Fibroblast of lung (primary cell): ENCODE measurements around the gene SSBP3.

Experiments
- EZH2 ChIP-seq: IDR thresholded peaks from 2 replicates; pipeline ENCODE4 v1.5.1; 2012; ENCODE audit warnings: low read length, control low read depth, mild to moderate bottlenecking; ENCODE audit errors: missing control alignments
- TF ChIP-seq, protein P1 (sequence below), 2 donors: IDR thresholded peaks in 1 of 2; conservative IDR thresholded peaks in 1 of 2; 1 replicate in 1 of 2; 2 replicates in 1 of 2; pipeline ENCODE4 v1.5.1; 2011 to 2012; ENCODE audit warnings: low read length in 2 of 2, control low read depth in 1 of 2, inconsistent platforms in 1 of 2, low read depth in 1 of 2, mild to moderate bottlenecking in 1 of 2

- TF ChIP-seq, protein P1, sequence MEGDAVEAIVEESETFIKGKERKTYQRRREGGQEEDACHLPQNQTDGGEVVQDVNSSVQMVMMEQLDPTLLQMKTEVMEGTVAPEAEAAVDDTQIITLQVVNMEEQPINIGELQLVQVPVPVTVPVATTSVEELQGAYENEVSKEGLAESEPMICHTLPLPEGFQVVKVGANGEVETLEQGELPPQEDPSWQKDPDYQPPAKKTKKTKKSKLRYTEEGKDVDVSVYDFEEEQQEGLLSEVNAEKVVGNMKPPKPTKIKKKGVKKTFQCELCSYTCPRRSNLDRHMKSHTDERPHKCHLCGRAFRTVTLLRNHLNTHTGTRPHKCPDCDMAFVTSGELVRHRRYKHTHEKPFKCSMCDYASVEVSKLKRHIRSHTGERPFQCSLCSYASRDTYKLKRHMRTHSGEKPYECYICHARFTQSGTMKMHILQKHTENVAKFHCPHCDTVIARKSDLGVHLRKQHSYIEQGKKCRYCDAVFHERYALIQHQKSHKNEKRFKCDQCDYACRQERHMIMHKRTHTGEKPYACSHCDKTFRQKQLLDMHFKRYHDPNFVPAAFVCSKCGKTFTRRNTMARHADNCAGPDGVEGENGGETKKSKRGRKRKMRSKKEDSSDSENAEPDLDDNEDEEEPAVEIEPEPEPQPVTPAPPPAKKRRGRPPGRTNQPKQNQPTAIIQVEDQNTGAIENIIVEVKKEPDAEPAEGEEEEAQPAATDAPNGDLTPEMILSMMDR (conservative IDR thresholded peaks at IDR 0.05 in 1 of 2, IDR thresholded peaks at IDR 0.05 in 1 of 2; ENCODE audit: low read depth in 1 of 2, low read length in 2 of 2), result no peak
- no peak for TF ChIP-seq EZH2
These were observed 35.8 kb downstream of the SSBP3 start for GRCh38 chr1:54370287-54370989.
